Activated T-helper 1 cell treated with anti-CD3 and anti-CD28 coated beads, Interleukin-12 subunit alpha, Interleukin-12 subunit beta, Interleukin-2, Interleukin-4 antibody, amounts not matched to agents 30 ng/mL and 10 ng/mL and 1 ng/mL, durations not matched to agents 14 hours and 24 hours and 36 hours (primary cell): ENCODE measurements around the gene NFIA. TPM values are rescaled to one million over a fixed set of nuclear protein-coding genes. Genes with fewer than 3 reads are reported as not detected.

ENCODE experiments used
- DNase-seq: peaks from one replicate; pipeline ENCODE4 v3.0.0; 2021; ENCODE audit warnings: low spot score
- H3K27ac Mint-ChIP-seq: one replicate; pipeline ENCODE4 v1.8.0; 2021; ENCODE audit warnings: mild to moderate bottlenecking, mixed read lengths
- H3K27me3 Mint-ChIP-seq: one replicate; pipeline ENCODE4 v1.8.0; 2022; ENCODE audit warnings: mild to moderate bottlenecking, moderate library complexity, mixed read lengths; ENCODE audit not compliant: insufficient read depth
- H3K36me3 Mint-ChIP-seq: one replicate; pipeline ENCODE4 v1.8.0; 2021; ENCODE audit warnings: low read depth, mixed read lengths
- H3K4me1 Mint-ChIP-seq: one replicate; pipeline ENCODE4 v1.8.0; 2021; ENCODE audit warnings: low read depth, mixed read lengths
- H3K4me3 Mint-ChIP-seq: one replicate; pipeline ENCODE4 v1.8.0; 2021; ENCODE audit warnings: mild to moderate bottlenecking, moderate library complexity, mixed read lengths
- H3K9me3 Mint-ChIP-seq: one replicate; pipeline ENCODE4 v1.8.0; 2021; ENCODE audit warnings: mixed read lengths
- intact Hi-C: fragments of 100-400 bp; cut with micrococcal nuclease; formaldehyde crosslinking; loops from one replicate; pipeline ENCODE4 v1.15.1; 2024
- total RNA-seq: library from RNA; stranded (reverse); gene quantifications from 2 replicates; pipeline ENCODE4 v1.2.3, GENCODE V29; 2022

Gene NFIA
- total RNA-seq, 1 donor from 2014 or later, result 0.41 TPM

DNA sequence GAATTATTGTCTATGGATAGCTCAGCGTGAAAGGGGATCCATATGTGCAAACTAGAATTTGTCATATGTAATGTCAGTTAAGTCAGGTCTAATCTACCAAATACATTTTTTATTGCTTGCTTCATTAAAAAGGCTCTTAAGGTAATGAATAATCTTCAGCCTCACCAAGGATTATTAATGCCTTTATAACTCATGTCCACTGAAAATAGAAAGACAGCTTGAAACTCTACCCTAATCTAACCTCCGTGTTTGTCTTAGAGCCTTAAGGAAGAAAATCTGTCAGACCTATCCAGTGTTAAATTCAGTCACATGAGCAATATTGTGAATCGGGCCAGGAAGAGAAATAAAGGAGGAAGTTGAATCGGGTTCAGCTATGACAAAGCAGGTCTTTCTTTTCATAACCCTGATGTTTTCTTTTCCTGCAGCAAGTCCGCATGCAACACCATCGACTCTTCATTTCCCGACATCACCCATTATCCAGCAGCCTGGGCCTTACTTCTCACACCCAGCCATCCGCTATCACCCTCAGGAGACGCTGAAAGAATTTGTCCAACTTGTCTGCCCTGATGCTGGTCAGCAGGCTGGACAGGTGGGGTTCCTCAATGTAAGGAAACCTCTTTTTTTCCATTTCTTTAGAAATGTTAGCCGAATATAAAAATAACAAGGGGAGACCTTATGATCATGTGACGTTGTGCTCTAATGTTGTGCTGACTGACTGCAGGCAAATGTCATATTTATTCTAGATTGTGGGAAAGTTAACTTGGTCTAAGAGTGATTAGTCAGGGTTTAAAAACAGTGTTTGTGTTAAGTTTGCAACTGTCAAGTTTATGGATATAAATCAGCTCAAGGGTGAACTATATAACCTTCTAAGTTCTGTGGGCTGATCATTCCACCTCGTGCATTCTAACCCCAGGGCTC is 321.6 kb downstream of the NFIA start:
- no peak for DNase-seq
- intact Hi-C loops, result no loop called here
- Mint-ChIP-seq H3K27me3 (peaks cover 12% of the 10 kb centered on the region), H3K4me1 (peaks cover 7% of the 10 kb centered on the region), H3K9me3 (no peaks in the 10 kb centered on the region), H3K4me3 (no peak overlapping the region), H3K36me3 (no peaks in the 10 kb centered on the region), H3K27ac (no peak overlapping the region)

DNA sequence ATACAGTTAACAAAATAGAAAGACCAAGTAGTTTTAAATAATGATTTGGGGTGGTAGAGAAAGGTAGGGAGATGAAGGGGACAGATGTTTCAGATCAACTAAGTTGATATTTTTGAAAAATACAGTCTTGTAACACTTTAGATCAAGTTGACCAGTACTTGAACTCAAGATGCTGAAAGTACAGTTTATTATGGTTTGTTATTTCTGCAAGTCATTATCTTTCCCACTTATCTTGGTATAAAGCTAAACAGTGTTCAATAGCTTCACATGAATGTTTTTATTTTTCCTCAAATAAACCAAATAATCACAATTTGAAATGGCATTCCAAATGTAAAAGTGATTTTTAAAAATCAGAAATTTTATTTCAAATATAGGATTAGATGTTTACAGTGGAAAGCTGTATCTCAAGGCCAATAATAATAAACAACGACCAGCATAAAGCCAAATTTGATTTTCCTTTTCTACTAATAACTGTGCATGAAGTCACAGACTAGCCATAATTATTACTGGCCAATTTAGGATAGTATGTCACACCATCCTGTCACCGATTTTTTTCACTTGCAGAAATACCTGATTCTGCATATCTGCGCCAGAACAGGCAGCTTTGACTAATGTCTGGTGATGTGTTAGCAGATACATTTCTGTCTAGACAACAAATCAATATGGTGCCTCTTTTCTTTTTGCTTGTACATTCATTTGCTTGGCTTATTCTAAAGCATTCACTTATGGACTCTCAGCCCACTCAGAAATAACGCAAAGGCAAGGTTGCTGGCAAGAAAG is 322.4 kb downstream of the NFIA start:
- Mint-ChIP-seq H3K4me1 (peaks cover 7% of the 10 kb centered on the region), H3K27ac (no peak overlapping the region), H3K36me3 (no peaks in the 10 kb centered on the region), H3K4me3 (no peak overlapping the region), H3K9me3 (no peaks in the 10 kb centered on the region), H3K27me3 (peaks cover 13% of the 10 kb centered on the region)
- intact Hi-C loops, result no loop called here
- DNase-seq, result no peak

DNA sequence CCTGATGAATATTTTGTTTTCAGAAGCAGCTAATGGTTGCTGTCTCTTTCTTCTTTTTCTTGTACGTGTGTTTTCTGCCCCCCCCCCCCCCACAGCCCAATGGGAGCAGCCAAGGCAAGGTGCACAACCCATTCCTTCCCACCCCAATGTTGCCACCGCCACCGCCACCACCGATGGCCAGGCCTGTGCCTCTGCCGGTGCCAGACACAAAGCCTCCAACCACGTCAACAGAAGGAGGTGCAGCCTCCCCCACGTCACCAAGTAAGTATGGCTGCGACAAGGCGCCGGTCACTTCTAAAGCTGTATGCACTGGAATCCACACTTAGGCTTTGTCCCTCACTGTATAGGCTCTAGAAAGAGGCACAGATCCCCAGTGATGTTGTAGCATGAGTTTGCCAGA is 324.1 kb downstream of the NFIA start:
- Mint-ChIP-seq H3K4me3 (no peak overlapping the region), H3K4me1 (peaks cover 7% of the 10 kb centered on the region), H3K36me3 (no peaks in the 10 kb centered on the region), H3K9me3 (no peaks in the 10 kb centered on the region), H3K27ac (no peak overlapping the region), H3K27me3 (peaks cover 13% of the 10 kb centered on the region)
- intact Hi-C loops, result no loop called here
- DNase-seq, result no peak

DNA sequence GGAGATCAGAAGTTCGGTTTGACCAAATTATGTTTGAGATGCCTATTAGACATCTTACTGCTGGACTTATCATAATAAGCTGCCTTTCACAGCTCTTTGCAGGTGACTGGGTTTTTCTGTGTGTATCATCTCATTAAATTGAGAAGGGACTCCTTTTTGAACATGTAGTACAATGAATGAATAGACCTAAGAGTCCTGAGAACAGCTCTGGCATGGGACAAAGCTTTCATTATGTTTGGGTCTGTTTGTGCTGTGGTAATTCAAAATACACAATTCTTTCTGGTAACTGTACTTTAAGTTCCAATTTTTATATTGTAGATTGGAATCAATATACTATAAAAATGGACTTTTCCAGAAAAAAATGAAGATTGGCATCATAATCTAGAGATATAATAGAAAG is 330.2 kb downstream of the NFIA start:
- Mint-ChIP-seq H3K4me3 (no peak overlapping the region), H3K9me3 (no peaks in the 10 kb centered on the region), H3K36me3 (no peaks in the 10 kb centered on the region), H3K27ac (no peak overlapping the region), H3K4me1 (no peaks in the 10 kb centered on the region), H3K27me3 (peaks cover 1% of the 10 kb centered on the region)
- no peak for DNase-seq
- intact Hi-C loops, result no loop called here

DNA sequence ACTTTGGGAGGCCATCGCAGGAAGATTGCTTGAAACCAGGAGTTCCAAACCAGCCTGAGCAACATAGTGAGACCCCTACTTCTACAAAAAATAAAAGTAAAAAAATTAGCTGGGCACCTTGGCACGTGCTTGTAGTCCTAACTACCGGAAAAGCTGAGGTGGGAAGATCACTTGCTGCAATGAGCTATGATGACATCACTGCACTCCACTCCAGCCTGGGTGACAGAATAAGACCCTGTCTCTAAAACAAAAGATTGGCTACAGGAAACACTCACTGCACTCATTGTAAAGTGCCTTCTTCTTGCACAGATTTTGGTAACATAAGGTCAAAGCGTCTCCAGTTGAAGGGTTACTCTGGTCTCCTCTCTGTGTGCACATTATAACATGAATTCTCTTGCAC is 336.8 kb downstream of the NFIA start:
- Mint-ChIP-seq H3K27ac (no peak overlapping the region), H3K36me3 (no peaks in the 10 kb centered on the region), H3K4me3 (no peak overlapping the region), H3K9me3 (no peaks in the 10 kb centered on the region), H3K27me3 (no peaks in the 10 kb centered on the region), H3K4me1 (no peaks in the 10 kb centered on the region)
- intact Hi-C loops, result no loop called here
- no peak for DNase-seq

GRCh38 chr1:61419657-61420056 is 337.3 kb downstream of the NFIA start:
- DNase-seq, result no peak
- no peak overlapping the region for H3K27ac Mint-ChIP-seq
- H3K27me3 Mint-ChIP-seq, result no peaks in the 10 kb centered on the region
- no peak overlapping the region for H3K4me3 Mint-ChIP-seq
- H3K9me3 Mint-ChIP-seq, result no peaks in the 10 kb centered on the region
- H3K36me3 Mint-ChIP-seq, result no peaks in the 10 kb centered on the region
- H3K4me1 Mint-ChIP-seq, result no peaks in the 10 kb centered on the region
- intact Hi-C loops, result no loop called here

- no peaks in the 10 kb centered on the region for H3K36me3 Mint-ChIP-seq
- no peak overlapping the region for H3K27ac Mint-ChIP-seq
- no peak for DNase-seq
- H3K4me3 Mint-ChIP-seq, result no peak overlapping the region
- H3K4me1 Mint-ChIP-seq, result no peaks in the 10 kb centered on the region
- H3K27me3 Mint-ChIP-seq, result no peaks in the 10 kb centered on the region
- H3K9me3 Mint-ChIP-seq, result no peaks in the 10 kb centered on the region
- intact Hi-C loops, result no loop called here
Measured at GRCh38 chr1:61420243-61420642, 337.9 kb downstream of the NFIA start.

- H3K4me1 Mint-ChIP-seq, result no peaks in the 10 kb centered on the region
- no peaks in the 10 kb centered on the region for H3K36me3 Mint-ChIP-seq
- H3K9me3 Mint-ChIP-seq, result no peaks in the 10 kb centered on the region
- no peak overlapping the region for H3K4me3 Mint-ChIP-seq
- H3K27me3 Mint-ChIP-seq, result no peaks in the 10 kb centered on the region
- no peak overlapping the region for H3K27ac Mint-ChIP-seq
- no peak for DNase-seq
- intact Hi-C loops, result no loop called here
Measured at GRCh38 chr1:61420909-61421835, 338.8 kb downstream of the NFIA start.

DNA sequence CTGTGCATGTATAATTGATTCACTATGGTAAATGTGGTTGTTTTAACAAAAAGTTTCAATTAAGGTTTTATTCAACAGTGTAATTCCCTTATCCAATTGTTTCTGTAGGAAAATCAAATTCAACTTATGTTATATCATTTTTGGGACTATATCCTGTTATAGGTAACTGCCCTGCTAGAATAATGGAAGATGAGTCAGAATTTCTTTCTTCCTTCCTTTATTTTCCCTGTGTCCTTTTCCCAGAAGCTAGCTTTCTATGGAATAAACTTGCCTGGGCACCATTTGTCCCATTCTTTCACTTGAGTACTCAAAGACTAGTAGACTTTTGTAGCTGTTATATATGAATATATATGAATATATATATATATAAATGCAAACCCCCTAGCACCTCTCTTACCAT is 341.3 kb downstream of the NFIA start:
- no peaks in the 10 kb centered on the region for H3K36me3 Mint-ChIP-seq
- no peaks in the 10 kb centered on the region for H3K9me3 Mint-ChIP-seq
- H3K4me3 Mint-ChIP-seq, result no peak overlapping the region
- no peak for DNase-seq
- no peaks in the 10 kb centered on the region for H3K4me1 Mint-ChIP-seq
- H3K27ac Mint-ChIP-seq, result no peak overlapping the region
- intact Hi-C loops, result no loop called here
- no peaks in the 10 kb centered on the region for H3K27me3 Mint-ChIP-seq

- Mint-ChIP-seq H3K27me3 (no peaks in the 10 kb centered on the region), H3K4me1 (no peaks in the 10 kb centered on the region)
- intact Hi-C loops, result no loop called here
Measured at GRCh38 chr1:61424382-61424781, 342.0 kb downstream of the NFIA start.

DNA sequence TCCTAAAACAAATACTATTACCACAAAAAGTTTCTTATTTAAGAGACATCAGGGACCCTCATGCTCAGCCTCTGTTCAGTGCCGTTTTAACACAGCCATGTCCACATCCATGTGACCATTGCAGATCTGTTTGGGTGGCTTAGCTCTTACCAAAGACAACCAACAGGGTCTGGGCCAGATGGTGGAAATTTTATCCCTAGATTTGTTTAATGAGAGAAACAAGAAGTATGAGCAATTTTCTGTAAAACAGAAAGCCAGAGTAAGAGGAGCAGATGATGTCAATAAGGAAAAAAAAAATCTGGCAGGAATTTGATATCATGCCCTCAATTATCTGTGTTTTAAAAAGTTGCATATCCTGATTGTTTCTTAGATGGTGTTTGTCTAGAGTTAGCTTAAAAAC is 342.7 kb downstream of the NFIA start:
- no peak for DNase-seq
- H3K4me1 Mint-ChIP-seq, result no peaks in the 10 kb centered on the region
- H3K4me3 Mint-ChIP-seq, result no peak overlapping the region
- no peaks in the 10 kb centered on the region for H3K27me3 Mint-ChIP-seq
- no peak overlapping the region for H3K27ac Mint-ChIP-seq
- no peaks in the 10 kb centered on the region for H3K36me3 Mint-ChIP-seq
- intact Hi-C loops, result no loop called here
- no peaks in the 10 kb centered on the region for H3K9me3 Mint-ChIP-seq

More at GRCh38 chr1:61424382-61424781, 342.0 kb downstream of the NFIA start:
- Mint-ChIP-seq H3K4me3 (no peak overlapping the region), H3K9me3 (no peaks in the 10 kb centered on the region), H3K36me3 (no peaks in the 10 kb centered on the region), H3K27ac (no peak overlapping the region)
- no peak for DNase-seq

- Mint-ChIP-seq H3K36me3 (no peaks in the 10 kb centered on the region), H3K4me1 (no peaks in the 10 kb centered on the region), H3K9me3 (no peaks in the 10 kb centered on the region), H3K4me3 (no peak overlapping the region), H3K27ac (no peak overlapping the region), H3K27me3 (no peaks in the 10 kb centered on the region)
- no peak for DNase-seq
- intact Hi-C loops, result no loop called here
Measured at GRCh38 chr1:61426254-61426653, 343.9 kb downstream of the NFIA start.
